Glutamatergic neuron (in vitro differentiated cells): ENCODE data around the gene GRPEL2. TPM values are rescaled to one million over a fixed set of nuclear protein-coding genes. Genes with fewer than 3 reads are reported as not detected.

Source experiments
- DNase-seq: peaks from one replicate; pipeline ENCODE4 v3.0.0; 2022
- H3K27ac Mint-ChIP-seq: one replicate; pipeline ENCODE4 v1.8.0; 2020; ENCODE audit warnings: mild to moderate bottlenecking, mixed read lengths, inconsistent platforms; ENCODE audit not compliant: unreplicated experiment
- H3K27me3 Mint-ChIP-seq: one replicate; pipeline ENCODE4 v1.8.0; 2020; ENCODE audit warnings: mild to moderate bottlenecking, moderate library complexity, mixed read lengths, inconsistent platforms; ENCODE audit not compliant: unreplicated experiment
- H3K36me3 Mint-ChIP-seq: one replicate; pipeline ENCODE4 v1.8.0; 2020; ENCODE audit warnings: mild to moderate bottlenecking, mixed read lengths, inconsistent platforms; ENCODE audit not compliant: unreplicated experiment
- H3K4me1 Mint-ChIP-seq: one replicate; pipeline ENCODE4 v1.8.0; 2020; ENCODE audit warnings: mild to moderate bottlenecking, low read depth, mixed read lengths, inconsistent platforms; ENCODE audit not compliant: unreplicated experiment
- H3K4me3 Mint-ChIP-seq: one replicate; pipeline ENCODE4 v1.8.0; 2020; ENCODE audit warnings: mild to moderate bottlenecking, mixed read lengths, inconsistent platforms; ENCODE audit not compliant: unreplicated experiment
- H3K9me3 Mint-ChIP-seq: one replicate; pipeline ENCODE4 v1.8.0; 2020; ENCODE audit warnings: mild to moderate bottlenecking, moderate library complexity, mixed read lengths, inconsistent platforms; ENCODE audit not compliant: unreplicated experiment
- CTCF ChIP-seq: fragments of 200-600 bp; sonication (generic); IDR thresholded peaks from one replicate; pipeline ENCODE4 v1.5.0; 2021; ENCODE audit not compliant: partially characterized antibody, unreplicated experiment
- total RNA-seq: library from RNA; stranded (reverse); fragmentation: NEBNext Ultra II Directional; extraction: Animal tissue kit (Norgen Biotek cat#: 25700); gene quantifications from one replicate; pipeline ENCODE4 v1.2.1, GENCODE V29; 2021; ENCODE audit not compliant: unreplicated experiment

GRPEL2 gene
- total RNA-seq, 1 donor from 2014 or later = 34.7 TPM

DNA sequence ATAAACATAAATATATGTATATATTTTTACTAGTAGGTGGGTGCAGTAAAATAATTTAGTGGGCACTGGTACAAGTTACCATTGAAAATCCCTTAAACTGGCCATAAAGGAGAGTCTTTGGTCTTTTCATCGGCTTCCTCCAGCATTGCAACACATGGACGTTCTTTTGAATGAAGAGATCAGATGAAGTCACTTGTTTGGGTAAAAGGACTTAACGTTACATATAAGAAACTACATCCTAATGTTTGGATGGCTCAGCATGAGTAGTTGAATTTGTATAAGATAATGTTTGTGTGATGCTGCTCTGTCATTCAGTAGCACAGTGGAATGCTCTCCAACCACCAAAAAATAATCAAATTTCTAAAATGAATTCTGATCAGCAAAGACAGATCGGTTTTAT lies 42.1 kb upstream of the GRPEL2 start:
- H3K9me3 Mint-ChIP-seq = peaks cover 2% of the 10 kb centered on the region
- no peak overlapping the region for H3K4me3 Mint-ChIP-seq
- TF ChIP-seq CTCF = no peak
- no peak overlapping the region for H3K27ac Mint-ChIP-seq
- H3K4me1 Mint-ChIP-seq = peaks cover 6% of the 10 kb centered on the region
- H3K36me3 Mint-ChIP-seq = no peaks in the 10 kb centered on the region
- no peak for DNase-seq
- H3K27me3 Mint-ChIP-seq = peaks cover 3% of the 10 kb centered on the region

DNA sequence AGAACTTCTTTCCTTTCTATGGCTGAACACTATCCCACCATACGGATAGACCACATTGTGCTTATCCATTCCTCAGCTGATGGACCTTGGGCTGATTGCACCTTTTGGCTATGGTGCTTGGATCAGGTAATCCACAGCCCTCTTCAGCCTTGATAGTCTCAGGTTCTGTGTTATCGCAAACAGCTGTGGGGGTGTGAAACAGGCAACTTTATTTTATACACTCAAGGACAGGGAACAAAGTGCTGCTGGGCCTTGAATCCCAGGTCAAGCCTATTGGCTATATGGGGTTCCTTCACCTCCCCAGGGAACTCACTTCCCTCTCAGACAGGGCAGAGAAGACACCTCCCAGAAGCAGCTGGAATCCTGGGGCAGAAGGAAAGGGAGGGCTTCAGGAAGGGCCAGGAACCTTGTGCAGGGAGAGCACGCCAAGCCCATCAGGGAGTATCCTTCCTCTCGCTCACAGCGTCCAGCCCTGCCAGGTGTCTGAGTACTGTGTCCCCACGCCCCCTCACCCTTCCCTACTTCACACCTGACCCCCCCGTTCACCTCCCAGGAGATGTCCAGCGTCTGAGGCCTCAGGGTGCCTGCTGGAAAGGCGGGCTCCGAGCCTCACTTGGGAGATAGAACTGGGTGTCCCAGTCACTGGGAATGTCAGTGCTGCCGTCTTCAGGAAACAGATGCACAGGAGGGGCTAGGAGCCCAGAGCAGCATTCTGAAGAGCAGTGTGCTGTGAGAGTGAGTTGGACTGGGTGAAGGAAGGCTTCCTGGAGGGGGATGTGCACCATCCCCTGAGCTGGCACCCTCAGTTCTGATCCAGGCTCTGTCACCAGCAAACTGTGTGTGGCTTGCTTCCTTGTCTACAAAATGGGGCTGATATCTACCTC lies 40.9 kb upstream of the GRPEL2 start:
- no peak overlapping the region for H3K4me3 Mint-ChIP-seq
- H3K4me1 Mint-ChIP-seq = peaks cover 6% of the 10 kb centered on the region
- H3K27me3 Mint-ChIP-seq = peaks cover 3% of the 10 kb centered on the region
- no peaks in the 10 kb centered on the region for H3K36me3 Mint-ChIP-seq
- DNase-seq = no peak
- H3K9me3 Mint-ChIP-seq = peaks cover 2% of the 10 kb centered on the region
- no peak for TF ChIP-seq CTCF
- no peak overlapping the region for H3K27ac Mint-ChIP-seq

- no peak overlapping the region for H3K27ac Mint-ChIP-seq
- DNase-seq = no peak
- peaks cover 2% of the 10 kb centered on the region for H3K27me3 Mint-ChIP-seq
- no peaks in the 10 kb centered on the region for H3K9me3 Mint-ChIP-seq
- TF ChIP-seq CTCF = no peak
- no peaks in the 10 kb centered on the region for H3K36me3 Mint-ChIP-seq
- H3K4me1 Mint-ChIP-seq = peaks cover 8% of the 10 kb centered on the region
- H3K4me3 Mint-ChIP-seq = no peak overlapping the region
Measured at GRCh38 chr5:149309354-149309753, 35.9 kb upstream of the GRPEL2 start.

DNA sequence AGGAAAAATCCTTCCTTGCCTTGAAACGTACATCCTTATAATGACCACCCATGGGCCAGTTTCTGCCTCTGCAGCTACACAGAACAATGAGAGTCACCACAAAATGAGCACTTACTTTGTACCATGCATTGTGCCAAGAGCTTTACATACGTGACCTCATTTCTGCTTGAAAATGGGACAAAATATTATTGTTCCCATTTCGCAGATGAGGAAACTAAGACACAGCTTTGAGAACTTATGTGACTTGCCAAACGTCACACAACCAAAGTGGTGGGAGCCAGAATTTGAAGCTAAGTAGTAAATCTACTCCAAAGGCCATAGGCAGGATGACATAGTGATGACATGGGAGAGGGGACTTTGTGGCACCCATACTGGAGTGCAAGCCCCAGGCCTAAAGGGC lies 34.8 kb upstream of the GRPEL2 start:
- H3K27ac Mint-ChIP-seq = no peak overlapping the region
- H3K4me3 Mint-ChIP-seq = no peak overlapping the region
- no peaks in the 10 kb centered on the region for H3K36me3 Mint-ChIP-seq
- peaks cover 8% of the 10 kb centered on the region for H3K4me1 Mint-ChIP-seq
- TF ChIP-seq CTCF = no peak
- peaks cover 2% of the 10 kb centered on the region for H3K27me3 Mint-ChIP-seq
- DNase-seq = no peak
- no peaks in the 10 kb centered on the region for H3K9me3 Mint-ChIP-seq

- DNase-seq = no peak
- Mint-ChIP-seq H3K4me3 (no peak overlapping the region), H3K27ac (no peak overlapping the region), H3K27me3 (peaks cover 2% of the 10 kb centered on the region), H3K36me3 (no peaks in the 10 kb centered on the region), H3K9me3 (no peaks in the 10 kb centered on the region), H3K4me1 (peaks cover 3% of the 10 kb centered on the region)
- TF ChIP-seq CTCF = no peak
Measured at GRCh38 chr5:149310947-149311658, 34.2 kb upstream of the GRPEL2 start.
